RPMI8226 (cell line): ENCODE data around the gene HERC6.
"Not testable (repeated sequence)": the region's sequence is repeated elsewhere in the genome, so short reads cannot be mapped to it uniquely, and the experiment has no call there.

Experiments
- DNase-seq: peaks from one replicate; pipeline ENCODE4 v3.0.0-alpha.2; 2015

Gene HERC6

GRCh38 chr4:88378691-88379559, at the start of gene HERC6:
HERC6 (plus strand) TSS chr4:88378852; CDS start chr4:88378922, 70 bp downstream.
- DNase-seq = peak; percentile 95

GRCh38 chr4:88333741-88334405, 44.8 kb upstream of the HERC6 start:
- DNase-seq = no peak

- no peak for DNase-seq
Observed at GRCh38 chr4:88335092-88335665, 43.5 kb upstream of the HERC6 start.

- no peak for DNase-seq
Observed at GRCh38 chr4:88341227-88342192, 37.1 kb upstream of the HERC6 start.

GRCh38 chr4:88346902-88347301, 31.8 kb upstream of the HERC6 start:
- not testable (repeated sequence) for DNase-seq

GRCh38 chr4:88348761-88349160, 29.9 kb upstream of the HERC6 start:
- not testable (repeated sequence) for DNase-seq

GRCh38 chr4:88350786-88351185, 27.9 kb upstream of the HERC6 start:
- DNase-seq = no peak

GRCh38 chr4:88352062-88352740, 26.5 kb upstream of the HERC6 start:
- no peak for DNase-seq

- no peak for DNase-seq
Observed at GRCh38 chr4:88353324-88353723, 25.3 kb upstream of the HERC6 start.

- DNase-seq = no peak
Observed at GRCh38 chr4:88356771-88357170, 21.9 kb upstream of the HERC6 start.

GRCh38 chr4:88357262-88357661, 21.4 kb upstream of the HERC6 start:
- no peak for DNase-seq

- DNase-seq = peak; percentile 85
Observed at GRCh38 chr4:88359558-88359957, 19.1 kb upstream of the HERC6 start.

GRCh38 chr4:88360256-88360655, 18.4 kb upstream of the HERC6 start:
- no peak for DNase-seq

- DNase-seq = no peak
Observed at GRCh38 chr4:88360791-88361190, 17.9 kb upstream of the HERC6 start.

- DNase-seq = not testable (repeated sequence)
Observed at GRCh38 chr4:88361217-88361773, 17.4 kb upstream of the HERC6 start.

GRCh38 chr4:88366460-88366859, 12.2 kb upstream of the HERC6 start:
- no peak for DNase-seq

- DNase-seq = no peak
Observed at GRCh38 chr4:88367826-88368225, 10.8 kb upstream of the HERC6 start.

GRCh38 chr4:88369180-88369812, 9.4 kb upstream of the HERC6 start:
- DNase-seq = peak; percentile 20

GRCh38 chr4:88381123-88381522, 2.5 kb downstream of the HERC6 start:
- DNase-seq = no peak

GRCh38 chr4:88382621-88383020, 4.0 kb downstream of the HERC6 start:
- DNase-seq = no peak

- DNase-seq = no peak
Observed at GRCh38 chr4:88390128-88390527, 11.5 kb downstream of the HERC6 start.
